H9 (cell line): ENCODE data around the gene ISL1. TPM values are rescaled to one million over a fixed set of nuclear protein-coding genes. Genes with fewer than 3 reads are reported as not detected.

Experiments used
- DNase-seq: peaks from one replicate; pipeline ENCODE4 v3.0.0-alpha.2; 2017
- H2AFZ ChIP-seq: one replicate; pipeline ENCODE4 v1.6.1; 2013; ENCODE audit warnings: mild to moderate bottlenecking, low read length, control low read depth, moderate library complexity
- H2AK5ac ChIP-seq: 2 replicates; pipeline ENCODE4 v1.6.1; 2013; ENCODE audit warnings: low read length, control low read depth, mixed read lengths; ENCODE audit not compliant: insufficient read length
- H2BK120ac ChIP-seq: one replicate; pipeline ENCODE4 v1.6.1; 2013; ENCODE audit warnings: low read depth, mild to moderate bottlenecking, low read length, control low read depth, inconsistent platforms; ENCODE audit not compliant: poor library complexity, severe bottlenecking
- H2BK12ac ChIP-seq: 2 replicates; pipeline ENCODE4 v1.6.1; 2013; ENCODE audit warnings: low read length, control low read depth, mixed read lengths, low read depth; ENCODE audit not compliant: insufficient read length
- H2BK15ac ChIP-seq: 2 replicates; pipeline ENCODE4 v1.6.1; 2013; ENCODE audit warnings: low read depth, low read length, control low read depth
- H2BK20ac ChIP-seq: one replicate; pipeline ENCODE4 v1.6.1; 2013; ENCODE audit warnings: low read depth, mild to moderate bottlenecking, low read length, control low read depth, inconsistent platforms; ENCODE audit not compliant: poor library complexity, severe bottlenecking
- H2BK5ac ChIP-seq: 2 replicates; pipeline ENCODE4 v1.6.1; 2013; ENCODE audit warnings: low read length, control low read depth, mixed read lengths; ENCODE audit not compliant: insufficient read length
- H3K14ac ChIP-seq: 2 replicates; pipeline ENCODE4 v1.6.1; 2013; ENCODE audit warnings: low read length, control low read depth; ENCODE audit not compliant: insufficient read depth
- H3K18ac ChIP-seq: 2 replicates; pipeline ENCODE4 v1.6.1; 2013; ENCODE audit warnings: low read depth, mild to moderate bottlenecking, mixed read lengths, low read length, control low read depth; ENCODE audit not compliant: insufficient read length
- H3K23ac ChIP-seq: 2 replicates; pipeline ENCODE4 v1.6.1; 2013; ENCODE audit warnings: low read length, control low read depth, mixed read lengths, low read depth; ENCODE audit not compliant: insufficient read length
- H3K23me2 ChIP-seq: 2 replicates; pipeline ENCODE4 v1.6.1; 2013; ENCODE audit warnings: low read depth, mild to moderate bottlenecking, mixed read lengths, low read length, control low read depth; ENCODE audit not compliant: insufficient read length, poor library complexity, severe bottlenecking
- H3K27ac ChIP-seq: 2 replicates; pipeline ENCODE4 v1.5.1; 2013; ENCODE audit warnings: low read length, control low read depth, mixed read lengths, low read depth; ENCODE audit not compliant: insufficient read length
- H3K27me3 ChIP-seq: 2 replicates; pipeline ENCODE4 v1.6.1; 2013; ENCODE audit warnings: low read length, control low read depth, inconsistent platforms; ENCODE audit not compliant: insufficient read depth
- H3K4ac ChIP-seq: 2 replicates; pipeline ENCODE4 v1.6.1; 2013; ENCODE audit warnings: low read depth, mild to moderate bottlenecking, control low read depth, inconsistent platforms, low read length, moderate library complexity
- H3K4me1 ChIP-seq: 2 replicates; pipeline ENCODE4 v1.6.1; 2013; ENCODE audit warnings: low read length, control low read depth, inconsistent platforms; ENCODE audit not compliant: insufficient read depth
- H3K4me2 ChIP-seq: 2 replicates; pipeline ENCODE4 v1.6.1; 2013; ENCODE audit warnings: low read length, control low read depth, mixed read lengths; ENCODE audit not compliant: insufficient read length, insufficient read depth
- H3K56ac ChIP-seq: 2 replicates; pipeline ENCODE4 v1.6.1; 2013; ENCODE audit warnings: low read depth, mild to moderate bottlenecking, mixed read lengths, low read length, control low read depth; ENCODE audit not compliant: insufficient read length
- H3K79me1 ChIP-seq: 2 replicates; pipeline ENCODE4 v1.6.1; 2013; ENCODE audit warnings: low read depth, mild to moderate bottlenecking, moderate library complexity, low read length, control low read depth, inconsistent platforms; ENCODE audit not compliant: insufficient read depth, poor library complexity, severe bottlenecking
- H3K79me2 ChIP-seq: 2 replicates; pipeline ENCODE4 v1.6.1; 2013; ENCODE audit warnings: low read length, control low read depth, inconsistent platforms; ENCODE audit not compliant: insufficient read depth
- H3K9ac ChIP-seq: 2 replicates; pipeline ENCODE4 v1.6.1; 2013; ENCODE audit warnings: low read length, control low read depth, mixed read lengths; ENCODE audit not compliant: insufficient read length; ENCODE audit errors: extremely low read depth
- H3K9me3 ChIP-seq: one replicate; pipeline ENCODE4 v1.6.1; 2013; ENCODE audit warnings: low read depth, low read length, inconsistent platforms; ENCODE audit not compliant: control insufficient read depth
- H3T11ph ChIP-seq: one replicate; pipeline ENCODE4 v1.6.1; 2013; ENCODE audit warnings: mild to moderate bottlenecking, low read length, control low read depth, inconsistent platforms
- H4K20me1 ChIP-seq: one replicate; pipeline ENCODE4 v1.6.1; 2013; ENCODE audit not compliant: control insufficient read depth, insufficient read length, insufficient read depth
- H4K5ac ChIP-seq: 2 replicates; pipeline ENCODE4 v1.6.1; 2013; ENCODE audit warnings: low read depth, mild to moderate bottlenecking, mixed read lengths, low read length, control low read depth; ENCODE audit not compliant: insufficient read length
- H4K8ac ChIP-seq: replicated peaks from 2 replicates; pipeline ENCODE4 v1.6.1; 2013; ENCODE audit warnings: low read length, control low read depth, mixed read lengths, low read depth; ENCODE audit not compliant: insufficient read length
- H4K91ac ChIP-seq: 2 replicates; pipeline ENCODE4 v1.6.1; 2013; ENCODE audit warnings: low read depth, mild to moderate bottlenecking, moderate library complexity, mixed read lengths, low read length, control low read depth; ENCODE audit not compliant: insufficient read length
- H3K27ac Mint-ChIP-seq, 3 experiments: 2 replicates in 2 of 3; 3 replicates in 1 of 3; pipeline ENCODE4 v1.8.0; 2020 to 2021; ENCODE audit warnings: mixed read lengths in 3 of 3, mild to moderate bottlenecking in 1 of 3, moderate library complexity in 1 of 3
- H3K27me3 Mint-ChIP-seq: 2 replicates; pipeline ENCODE4 v1.8.0; 2021; ENCODE audit warnings: low read depth, mild to moderate bottlenecking, moderate library complexity, mixed read lengths
- H3K36me3 Mint-ChIP-seq, 3 experiments: 2 replicates in 2 of 3; 3 replicates in 1 of 3; pipeline ENCODE4 v1.8.0; 2020 to 2021; ENCODE audit warnings: low read depth in 3 of 3, mixed read lengths in 3 of 3; ENCODE audit not compliant: insufficient read depth in 1 of 3
- H3K4me1 Mint-ChIP-seq, 2 experiments: 2 replicates each; pipeline ENCODE4 v1.8.0; 2020; ENCODE audit warnings: mixed read lengths in 2 of 2
- H3K4me3 Mint-ChIP-seq, 2 experiments: 2 replicates in 1 of 2; 3 replicates in 1 of 2; pipeline ENCODE4 v1.8.0; 2020 to 2021; ENCODE audit warnings: mild to moderate bottlenecking in 2 of 2, mixed read lengths in 2 of 2, moderate library complexity in 1 of 2
- H3K9me3 Mint-ChIP-seq, 2 experiments: 2 replicates in 1 of 2; 3 replicates in 1 of 2; pipeline ENCODE4 v1.8.0; 2020; ENCODE audit warnings: mild to moderate bottlenecking in 2 of 2, mixed read lengths in 2 of 2, moderate library complexity in 1 of 2
- CTCF ChIP-seq: fragments of 200-600 bp; sonication (generic); conservative IDR thresholded peaks from 3 replicates; pipeline ENCODE4 v1.8.0; 2021; ENCODE audit warnings: antibody characterized with exemption, mild to moderate bottlenecking
- total RNA-seq: library from RNA; stranded (reverse); gene quantifications from 2 replicates; pipeline ENCODE4 v1.2.1, GENCODE V29; 2021

ISL1 gene
- total RNA-seq, 1 experiment from 2014 or later: not detected

- Histone ChIP-seq H3K23ac (no peak overlapping the region), H2BK120ac (no peak overlapping the region), H3K9me3 (no peaks in the 10 kb centered on the region), H2AFZ (no peak overlapping the region), H2BK5ac (no peak overlapping the region), H3K4me2 (no peak overlapping the region), H4K8ac (no peak overlapping the region), H3K4me1 (no peaks in the 10 kb centered on the region), H3K18ac (no peak overlapping the region), H3K4ac (no peak overlapping the region), H3K56ac (no peak overlapping the region), H3K23me2 (no peaks in the 10 kb centered on the region), H3K79me2 (no peaks in the 10 kb centered on the region), H3K9ac (no peak overlapping the region), H3K14ac (no peak overlapping the region), H4K91ac (no peak overlapping the region), H4K5ac (no peak overlapping the region), H3K27ac (no peak overlapping the region), H2AK5ac (no peak overlapping the region), H2BK12ac (no peak overlapping the region), H4K20me1 (no peaks in the 10 kb centered on the region), H3K27me3 (no peaks in the 10 kb centered on the region), H2BK15ac (no peak overlapping the region), H3T11ph (no peak overlapping the region), H3K79me1 (no peaks in the 10 kb centered on the region), H2BK20ac (no peak overlapping the region)
- Mint-ChIP-seq H3K27ac (no peak overlapping the region), H3K36me3 (no peaks in the 10 kb centered on the region), H3K4me3 (no peak overlapping the region), H3K4me1 (no peaks in the 10 kb centered on the region), H3K27me3 (no peaks in the 10 kb centered on the region), H3K9me3 (no peaks in the 10 kb centered on the region; a peak in 1 of 5 replicates)
- TF ChIP-seq CTCF: no peak
- DNase-seq: no peak
Measured at GRCh38 chr5:51439232-51439631, 56.0 kb downstream of the ISL1 start.
